Measurements from ENCODE around the gene MGAT4B.

GRCh38 chr5:179773686-179774040 is 33.0 kb downstream of the MGAT4B start:
- TF ChIP-seq CTCF (IDR thresholded peaks at IDR 0.05) (no peak), POLR2A (IDR thresholded peaks at IDR 0.05) (no peak), POLR2AphosphoS5 (IDR thresholded peaks at IDR 0.05; ENCODE audit: insufficient read depth in 1 of 2, low read depth in 1 of 2) (no peak)
